ENCODE data around the gene HOXD3. TPM values are rescaled to one million over a fixed set of nuclear protein-coding genes. Genes with fewer than 3 reads are reported as not detected.

Gene HOXD3
- total RNA-seq, 6 donors from 2014 or later = 0.49 to 0.57 (median 0.49) TPM; not detected in 3

- TF ChIP-seq POLR2A (IDR thresholded peaks at IDR 0.05) = no peak
- no peak for TF ChIP-seq CTCF (IDR thresholded peaks at IDR 0.05)
- TF ChIP-seq POLR2AphosphoS5 (IDR thresholded peaks at IDR 0.05) = no peak
- no peak for TF ChIP-seq EP300 (IDR thresholded peaks at IDR 0.05)
- 21 to 33% methylated on average over 7 to 9 of the region's 9 CpGs for WGBS, 2 donors
- peaks cover 0 to 5% (median 0%) of the 10 kb centered on the region in 4 donors for H3K9me3 ChIP-seq
- peaks cover 21 to 43% (median 30%) of the 10 kb centered on the region in 4 donors for H3K4me1 ChIP-seq
- peaks cover 1 to 85% (median 63%) of the 10 kb centered on the region in 4 donors for H3K27me3 ChIP-seq
- no peak overlapping the region for H3K4me3 ChIP-seq
- no peak overlapping the region for H3K27ac ChIP-seq
- no peaks in the 10 kb centered on the region for H3K36me3 ChIP-seq
- DNase-seq (no peak), ATAC-seq (ENCODE audit: low FRiP score in 2 of 2) (no peak)
Observed at GRCh38 chr2:176124947-176125771, 31.9 kb upstream of the HOXD3 start.

DNA sequence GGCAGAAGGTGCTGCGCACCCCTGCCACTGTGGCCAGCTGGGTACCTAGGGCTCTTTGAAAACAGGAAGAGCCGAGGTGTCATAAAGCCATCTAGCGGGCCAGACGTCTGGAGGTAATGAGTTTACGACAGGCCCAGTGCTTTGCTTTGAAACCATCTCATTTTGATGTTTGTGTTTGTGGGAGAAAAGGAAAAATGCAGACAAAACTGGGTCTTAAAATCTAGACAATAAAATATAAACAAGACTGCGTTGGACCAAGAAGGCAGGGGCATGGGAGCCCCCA is 31.4 kb upstream of the HOXD3 start:
- Histone ChIP-seq H3K4me1 (peaks cover 26 to 49% (median 35%) of the 10 kb centered on the region in 4 donors), H3K9me3 (peaks cover 0 to 5% (median 0%) of the 10 kb centered on the region in 4 donors), H3K36me3 (no peaks in the 10 kb centered on the region), H3K27me3 (peaks cover 0 to 86% (median 63%) of the 10 kb centered on the region in 4 donors), H3K4me3 (no peak overlapping the region), H3K27ac (no peak overlapping the region)
- ATAC-seq (ENCODE audit: low FRiP score in 2 of 2) = no peak
- WGBS, 2 donors = 16 to 26% methylated on average over 6 of the region's 6 CpGs
- no peak for DNase-seq
- TF ChIP-seq POLR2AphosphoS5 (IDR thresholded peaks at IDR 0.05) (no peak), EP300 (IDR thresholded peaks at IDR 0.05) (no peak), CTCF (IDR thresholded peaks at IDR 0.05) (no peak), POLR2A (IDR thresholded peaks at IDR 0.05) (no peak)

DNA sequence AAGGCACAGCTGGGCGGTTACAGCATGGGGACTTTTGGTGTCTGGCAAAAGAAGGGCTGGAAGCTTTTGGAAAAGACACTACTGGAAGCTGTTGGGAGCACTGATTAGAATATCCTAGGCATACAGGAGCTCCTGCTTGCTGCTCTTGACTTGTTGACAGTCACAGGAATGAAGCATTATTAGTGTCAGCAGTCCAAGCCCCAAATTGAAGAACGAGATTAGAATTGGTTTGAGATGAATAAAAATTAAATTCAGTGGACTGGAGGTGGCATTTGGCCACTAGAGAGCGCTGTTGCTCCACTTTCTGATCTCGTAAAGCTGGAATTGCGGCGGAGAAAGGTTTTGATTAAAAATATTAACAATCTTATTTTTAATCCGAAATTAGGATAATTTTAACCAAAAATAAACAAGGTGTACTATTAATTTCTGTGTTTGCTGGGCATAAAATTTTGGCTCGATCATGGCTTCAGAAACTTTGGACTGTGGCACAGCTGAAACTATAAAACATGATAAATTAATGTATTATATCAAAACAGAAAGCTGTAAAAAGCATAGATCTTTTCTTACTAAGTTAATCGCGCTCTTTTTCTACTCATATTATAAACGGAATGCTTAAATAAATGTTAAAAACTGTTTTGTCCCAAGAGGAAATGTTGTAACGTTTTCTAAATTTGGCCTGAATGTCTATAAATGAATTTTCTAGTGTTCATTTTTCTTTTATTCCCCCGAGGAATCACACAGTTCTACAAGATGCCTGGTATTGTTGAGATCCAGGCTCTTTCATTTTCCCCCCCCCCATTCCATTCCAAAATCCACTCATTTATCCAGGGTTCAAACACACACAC is 30.0 kb upstream of the HOXD3 start:
- no peak for DNase-seq
- no peak for TF ChIP-seq POLR2AphosphoS5 (IDR thresholded peaks at IDR 0.05)
- TF ChIP-seq CTCF (IDR thresholded peaks at IDR 0.05) = peak; percentile 57 to 86 (median 81)
- H3K4me1 ChIP-seq = peaks cover 29 to 42% (median 34%) of the 10 kb centered on the region in 4 donors
- 4 to 5% methylated on average over 13 of the region's 13 CpGs for WGBS, 2 donors
- no peaks in the 10 kb centered on the region for H3K9me3 ChIP-seq
- no peak overlapping the region for H3K4me3 ChIP-seq
- no peak for ATAC-seq (ENCODE audit: low FRiP score in 2 of 2)
- H3K36me3 ChIP-seq = no peaks in the 10 kb centered on the region
- peaks cover 0 to 85% (median 58%) of the 10 kb centered on the region in 4 donors for H3K27me3 ChIP-seq
- no peak overlapping the region for H3K27ac ChIP-seq

- Histone ChIP-seq H3K9me3 (no peaks in the 10 kb centered on the region), H3K27ac (no peak overlapping the region), H3K27me3 (peaks cover 0 to 85% (median 55%) of the 10 kb centered on the region in 4 donors), H3K36me3 (no peaks in the 10 kb centered on the region), H3K4me3 (no peak overlapping the region), H3K4me1 (peaks cover 27 to 40% (median 30%) of the 10 kb centered on the region in 4 donors)
- TF ChIP-seq POLR2AphosphoS5 (IDR thresholded peaks at IDR 0.05) (no peak), EP300 (IDR thresholded peaks at IDR 0.05) (no peak), CTCF (IDR thresholded peaks at IDR 0.05) (no peak), POLR2A (IDR thresholded peaks at IDR 0.05) (no peak)
- no peak for ATAC-seq (ENCODE audit: low FRiP score in 2 of 2)
- 11 to 24% methylated on average over 4 of the region's 4 CpGs for whole genome bisulfite sequencing, 2 donors
- no peak for DNase-seq
Observed at GRCh38 chr2:176127774-176128072, 29.4 kb upstream of the HOXD3 start.

All from upper lobe of left lung (tissue), 6 donors.